HepG2 (cell line): ENCODE results near the gene MYO7B. TPM values are rescaled to one million over a fixed set of nuclear protein-coding genes. Genes with fewer than 3 reads are reported as not detected.

ENCODE experiments used
- CBX2 ChIP-seq, 2 experiments: fragments of 200-600 bp in 1 of 2; sonication (generic); formaldehyde crosslinking in 1 of 2; IDR thresholded peaks; 2 replicates each; pipeline versions ENCODE4 v1.7.0 to v1.8.1; 2018 to 2022; ENCODE audit warnings: low read depth in 2 of 2, low read length in 1 of 2, mild to moderate bottlenecking in 1 of 2, missing genetic modification reagents in 1 of 2
- CHCHD3 ChIP-seq: sonication (generic); formaldehyde crosslinking; IDR thresholded peaks from 2 replicates; pipeline ENCODE4 v1.8.0; 2022; ENCODE audit warnings: mild to moderate bottlenecking, missing genetic modification reagents, moderate library complexity
- DPF2 ChIP-seq: sonication (generic); formaldehyde crosslinking; IDR thresholded peaks from 2 replicates; pipeline ENCODE4 v1.4.0; 2020; ENCODE audit warnings: mild to moderate bottlenecking, low read depth, missing genetic modification reagents, borderline replicate concordance
- ETV5 ChIP-seq: IDR thresholded peaks from 2 replicates; pipeline ENCODE4 v1.6.1; 2018; ENCODE audit warnings: missing biosample characterization, missing genetic modification reagents, inconsistent platforms, borderline replicate concordance
- GTF3A ChIP-seq: sonication (generic); formaldehyde crosslinking; conservative IDR thresholded peaks from 2 replicates; pipeline ENCODE4 v1.4.0; 2020; ENCODE audit warnings: mild to moderate bottlenecking, missing genetic modification reagents
- IKZF1 ChIP-seq: fragments of 450-650 bp; IDR thresholded peaks from 2 replicates; pipeline ENCODE4 v1.7.1; 2016
- MED8 ChIP-seq: sonication (generic); formaldehyde crosslinking; IDR thresholded peaks from 2 replicates; pipeline ENCODE4 v1.8.1; 2023; ENCODE audit warnings: mild to moderate bottlenecking, missing genetic modification reagents; ENCODE audit not compliant: insufficient replicate concordance
- MEIS1 ChIP-seq: sonication (generic); formaldehyde crosslinking; IDR thresholded peaks from 2 replicates; pipeline ENCODE4 v1.9.0; 2021; ENCODE audit warnings: mild to moderate bottlenecking, missing genetic modification reagents, moderate library complexity, borderline replicate concordance
- SNAPC2 ChIP-seq: sonication (generic); formaldehyde crosslinking; IDR thresholded peaks from 2 replicates; pipeline ENCODE4 v1.8.1; 2022; ENCODE audit warnings: mild to moderate bottlenecking, missing genetic modification reagents
- STAG1 ChIP-seq: sonication (generic); formaldehyde crosslinking; IDR thresholded peaks from 2 replicates; pipeline ENCODE4 v1.4.0; 2020; ENCODE audit warnings: missing genetic modification reagents
- ZNF260 ChIP-seq: sonication (generic); formaldehyde crosslinking; IDR thresholded peaks from 2 replicates; pipeline ENCODE4 v1.4.0; 2020; ENCODE audit warnings: missing genetic modification reagents, low read depth, mild to moderate bottlenecking, borderline replicate concordance
- ZNF549 ChIP-seq: sonication (generic); formaldehyde crosslinking; IDR thresholded peaks from 2 replicates; pipeline ENCODE4 v1.5.0; 2020; ENCODE audit warnings: missing genetic modification reagents
- ZNF674 ChIP-seq: sonication (generic); formaldehyde crosslinking; IDR thresholded peaks from 2 replicates; pipeline ENCODE4 v1.5.0; 2020; ENCODE audit warnings: low read depth, mild to moderate bottlenecking, missing genetic modification reagents
- polyA plus RNA-seq, 8 experiments: library from polyadenylated mRNA; depleted of rRNA in 3 of 8; stranded (reverse) in 7 of 8; unstranded in 1 of 8; fragments of >200 nt; fragmentation: Illumina TruSeq in 4 of 8; extraction: Trizol in 4 of 8; gene quantifications; 2 replicates each; pipeline versions ENCODE4 v1.2.1 to v1.2.3, GENCODE V29; 2011 to 2016; ENCODE audit warnings: low read depth in 4 of 8, missing spikeins in 1 of 8, mixed read lengths in 1 of 8; ENCODE audit not compliant: insufficient read depth in 1 of 8
- total RNA-seq, 5 experiments: library from RNA; depleted of rRNA; stranded (reverse); fragments of >200 nt; fragmentation: Illumina TruSeq; extraction: Trizol; gene quantifications; 2 replicates each; pipeline ENCODE4 v1.2.3, GENCODE V29; 2016; ENCODE audit warnings: low read depth in 1 of 5
- TF ChIP-seq, protein P1 (sequence below): fragments of 450-650 bp; IDR thresholded peaks from 2 replicates; pipeline ENCODE4 v1.6.1; 2017
- TF ChIP-seq, protein P2 (sequence below): sonication (generic); formaldehyde crosslinking; IDR thresholded peaks from one replicate; pipeline ENCODE4 v1.5.1; 2020; ENCODE audit warnings: mild to moderate bottlenecking, missing genetic modification reagents; ENCODE audit errors: not compliant biosample characterization
- TF ChIP-seq, protein P3 (sequence below): sonication (generic); formaldehyde crosslinking; IDR thresholded peaks from 2 replicates; pipeline ENCODE4 v1.5.0; 2020; ENCODE audit warnings: mild to moderate bottlenecking, missing genetic modification reagents

The MYO7B gene
- total and polyA plus RNA-seq, 2 of the 13 experiments (the other 11 are each of a cell fraction or from before 2014, with no cell fraction given) = not detected

DNA sequence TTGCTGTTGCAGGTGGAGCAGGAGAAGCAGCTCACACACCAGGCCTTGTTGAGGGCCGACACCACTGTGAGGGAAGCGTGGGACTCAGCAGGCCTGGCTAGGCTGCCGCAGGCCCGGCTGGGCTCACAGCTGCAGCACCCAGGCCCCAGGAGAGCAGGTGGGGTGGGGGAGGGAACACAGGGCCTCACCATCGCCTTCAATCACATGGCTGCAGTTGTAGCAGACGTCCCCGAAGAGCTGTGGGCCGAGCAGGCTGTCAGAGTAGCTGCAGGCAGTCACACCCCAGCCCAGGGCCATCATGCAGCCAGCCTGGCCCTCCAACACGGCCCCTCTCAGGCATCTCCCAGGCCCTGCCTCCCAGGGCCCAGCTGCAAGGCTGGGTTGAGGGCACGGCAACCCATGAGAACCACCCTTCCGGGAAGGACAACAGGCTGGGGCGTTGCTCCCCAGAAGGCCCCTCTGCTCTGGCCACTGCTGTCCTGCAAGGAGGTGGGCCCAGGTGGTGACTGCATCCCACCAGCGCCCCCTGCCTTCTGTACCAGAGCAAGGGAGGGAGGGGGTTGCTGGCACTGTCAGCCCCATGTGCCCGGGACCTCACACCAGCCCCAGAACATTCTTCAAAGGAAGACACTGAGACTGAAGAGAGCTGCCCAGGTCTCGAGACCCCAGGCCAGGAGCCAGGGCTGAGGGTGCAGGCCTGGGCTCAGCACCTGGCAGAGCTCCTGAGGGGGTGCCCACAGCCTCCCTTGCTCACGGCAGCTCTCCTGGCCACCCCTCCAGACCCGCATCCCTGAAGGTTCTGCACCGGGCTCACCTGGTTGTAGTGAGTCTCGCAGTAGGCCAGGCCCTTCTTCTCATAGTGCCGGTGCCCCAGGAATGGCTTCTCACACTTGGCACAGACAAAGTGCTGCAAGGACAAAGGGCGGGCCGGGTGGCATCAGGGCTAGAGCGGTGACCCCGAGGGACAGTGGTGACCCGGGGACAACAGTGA, 104.9 kb downstream of the MYO7B start (continued):
- TF ChIP-seq ETV5 (CRISPR knock-in tag) (no peak), CHCHD3 (CRISPR knock-in tag) (peak; percentile 75; the same call in 1 of the 2 replicates), GTF3A (no peak), ZNF260 (CRISPR knock-in tag) (no peak), MEIS1 (no peak), IKZF1 (no peak), CBX2 (IDR thresholded peaks at IDR 0.05; ENCODE audit: low read depth, low read length) (no peak), CBX2 (CRISPR knock-in tag; IDR thresholded peaks at IDR 0.05; ENCODE audit: low read depth) (peak; percentile 80; the same call in 1 of the 2 replicates), STAG1 (CRISPR knock-in tag) (peak; percentile 71), ZNF549 (CRISPR knock-in tag) (no peak), MED8 (no peak), SNAPC2 (CRISPR knock-in tag) (no peak), ZNF674 (CRISPR knock-in tag) (no peak), DPF2 (CRISPR knock-in tag) (no peak)
- TF ChIP-seq, protein P1, sequence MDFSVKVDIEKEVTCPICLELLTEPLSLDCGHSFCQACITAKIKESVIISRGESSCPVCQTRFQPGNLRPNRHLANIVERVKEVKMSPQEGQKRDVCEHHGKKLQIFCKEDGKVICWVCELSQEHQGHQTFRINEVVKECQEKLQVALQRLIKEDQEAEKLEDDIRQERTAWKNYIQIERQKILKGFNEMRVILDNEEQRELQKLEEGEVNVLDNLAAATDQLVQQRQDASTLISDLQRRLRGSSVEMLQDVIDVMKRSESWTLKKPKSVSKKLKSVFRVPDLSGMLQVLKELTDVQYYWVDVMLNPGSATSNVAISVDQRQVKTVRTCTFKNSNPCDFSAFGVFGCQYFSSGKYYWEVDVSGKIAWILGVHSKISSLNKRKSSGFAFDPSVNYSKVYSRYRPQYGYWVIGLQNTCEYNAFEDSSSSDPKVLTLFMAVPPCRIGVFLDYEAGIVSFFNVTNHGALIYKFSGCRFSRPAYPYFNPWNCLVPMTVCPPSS = no peak
- TF ChIP-seq, protein P2, sequence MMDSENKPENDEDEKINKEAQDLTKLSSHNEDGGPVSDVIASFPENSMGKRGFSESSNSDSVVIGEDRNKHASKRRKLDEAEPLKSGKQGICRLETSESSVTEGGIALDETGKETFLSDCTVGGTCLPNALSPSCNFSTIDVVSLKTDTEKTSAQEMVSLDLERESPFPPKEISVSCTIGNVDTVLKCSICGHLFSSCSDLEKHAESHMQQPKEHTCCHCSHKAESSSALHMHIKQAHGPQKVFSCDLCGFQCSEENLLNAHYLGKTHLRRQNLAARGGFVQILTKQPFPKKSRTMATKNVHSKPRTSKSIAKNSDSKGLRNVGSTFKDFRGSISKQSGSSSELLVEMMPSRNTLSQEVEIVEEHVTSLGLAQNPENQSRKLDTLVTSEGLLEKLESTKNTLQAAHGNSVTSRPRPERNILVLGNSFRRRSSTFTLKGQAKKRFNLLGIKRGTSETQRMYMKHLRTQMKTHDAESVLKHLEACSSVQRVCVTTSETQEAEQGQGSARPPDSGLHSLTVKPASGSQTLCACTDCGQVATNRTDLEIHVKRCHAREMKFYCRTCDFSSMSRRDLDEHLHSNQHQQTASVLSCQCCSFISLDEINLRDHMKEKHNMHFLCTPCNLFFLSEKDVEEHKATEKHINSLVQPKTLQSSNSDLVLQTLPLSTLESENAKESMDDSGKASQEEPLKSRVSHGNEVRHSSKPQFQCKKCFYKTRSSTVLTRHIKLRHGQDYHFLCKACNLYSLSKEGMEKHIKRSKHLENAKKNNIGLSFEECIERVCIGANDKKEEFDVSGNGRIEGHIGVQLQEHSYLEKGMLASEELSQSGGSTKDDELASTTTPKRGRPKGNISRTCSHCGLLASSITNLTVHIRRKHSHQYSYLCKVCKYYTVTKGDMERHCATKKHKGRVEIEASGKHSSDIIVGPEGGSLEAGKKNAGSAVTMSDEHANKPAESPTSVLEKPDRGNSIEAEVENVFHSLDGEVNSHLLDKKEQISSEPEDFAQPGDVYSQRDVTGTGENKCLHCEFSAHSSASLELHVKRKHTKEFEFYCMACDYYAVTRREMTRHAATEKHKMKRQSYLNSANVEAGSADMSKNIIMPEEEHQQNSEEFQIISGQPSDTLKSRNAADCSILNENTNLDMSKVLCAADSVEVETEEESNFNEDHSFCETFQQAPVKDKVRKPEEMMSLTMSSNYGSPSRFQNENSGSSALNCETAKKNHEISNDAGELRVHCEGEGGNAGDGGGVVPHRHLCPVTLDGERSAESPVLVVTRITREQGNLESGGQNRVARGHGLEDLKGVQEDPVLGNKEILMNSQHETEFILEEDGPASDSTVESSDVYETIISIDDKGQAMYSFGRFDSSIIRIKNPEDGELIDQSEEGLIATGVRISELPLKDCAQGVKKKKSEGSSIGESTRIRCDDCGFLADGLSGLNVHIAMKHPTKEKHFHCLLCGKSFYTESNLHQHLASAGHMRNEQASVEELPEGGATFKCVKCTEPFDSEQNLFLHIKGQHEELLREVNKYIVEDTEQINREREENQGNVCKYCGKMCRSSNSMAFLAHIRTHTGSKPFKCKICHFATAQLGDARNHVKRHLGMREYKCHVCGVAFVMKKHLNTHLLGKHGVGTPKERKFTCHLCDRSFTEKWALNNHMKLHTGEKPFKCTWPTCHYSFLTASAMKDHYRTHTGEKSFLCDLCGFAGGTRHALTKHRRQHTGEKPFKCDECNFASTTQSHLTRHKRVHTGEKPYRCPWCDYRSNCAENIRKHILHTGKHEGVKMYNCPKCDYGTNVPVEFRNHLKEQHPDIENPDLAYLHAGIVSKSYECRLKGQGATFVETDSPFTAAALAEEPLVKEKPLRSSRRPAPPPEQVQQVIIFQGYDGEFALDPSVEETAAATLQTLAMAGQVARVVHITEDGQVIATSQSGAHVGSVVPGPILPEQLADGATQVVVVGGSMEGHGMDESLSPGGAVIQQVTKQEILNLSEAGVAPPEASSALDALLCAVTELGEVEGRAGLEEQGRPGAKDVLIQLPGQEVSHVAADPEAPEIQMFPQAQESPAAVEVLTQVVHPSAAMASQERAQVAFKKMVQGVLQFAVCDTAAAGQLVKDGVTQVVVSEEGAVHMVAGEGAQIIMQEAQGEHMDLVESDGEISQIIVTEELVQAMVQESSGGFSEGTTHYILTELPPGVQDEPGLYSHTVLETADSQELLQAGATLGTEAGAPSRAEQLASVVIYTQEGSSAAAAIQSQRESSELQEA (CRISPR knock-in tag) = no peak
- TF ChIP-seq, protein P3, sequence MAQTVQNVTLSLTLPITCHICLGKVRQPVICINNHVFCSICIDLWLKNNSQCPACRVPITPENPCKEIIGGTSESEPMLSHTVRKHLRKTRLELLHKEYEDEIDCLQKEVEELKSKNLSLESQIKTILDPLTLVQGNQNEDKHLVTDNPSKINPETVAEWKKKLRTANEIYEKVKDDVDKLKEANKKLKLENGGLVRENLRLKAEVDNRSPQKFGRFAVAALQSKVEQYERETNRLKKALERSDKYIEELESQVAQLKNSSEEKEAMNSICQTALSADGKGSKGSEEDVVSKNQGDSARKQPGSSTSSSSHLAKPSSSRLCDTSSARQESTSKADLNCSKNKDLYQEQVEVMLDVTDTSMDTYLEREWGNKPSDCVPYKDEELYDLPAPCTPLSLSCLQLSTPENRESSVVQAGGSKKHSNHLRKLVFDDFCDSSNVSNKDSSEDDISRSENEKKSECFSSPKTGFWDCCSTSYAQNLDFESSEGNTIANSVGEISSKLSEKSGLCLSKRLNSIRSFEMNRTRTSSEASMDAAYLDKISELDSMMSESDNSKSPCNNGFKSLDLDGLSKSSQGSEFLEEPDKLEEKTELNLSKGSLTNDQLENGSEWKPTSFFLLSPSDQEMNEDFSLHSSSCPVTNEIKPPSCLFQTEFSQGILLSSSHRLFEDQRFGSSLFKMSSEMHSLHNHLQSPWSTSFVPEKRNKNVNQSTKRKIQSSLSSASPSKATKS (CRISPR knock-in tag) = no peak
